ENCODE measurements around the gene GATAD2A. TPM values are rescaled to one million over a fixed set of nuclear protein-coding genes. Genes with fewer than 3 reads are reported as not detected.

The GATAD2A gene
- total RNA-seq, 1 experiment from 2014 or later: 189 TPM

DNA sequence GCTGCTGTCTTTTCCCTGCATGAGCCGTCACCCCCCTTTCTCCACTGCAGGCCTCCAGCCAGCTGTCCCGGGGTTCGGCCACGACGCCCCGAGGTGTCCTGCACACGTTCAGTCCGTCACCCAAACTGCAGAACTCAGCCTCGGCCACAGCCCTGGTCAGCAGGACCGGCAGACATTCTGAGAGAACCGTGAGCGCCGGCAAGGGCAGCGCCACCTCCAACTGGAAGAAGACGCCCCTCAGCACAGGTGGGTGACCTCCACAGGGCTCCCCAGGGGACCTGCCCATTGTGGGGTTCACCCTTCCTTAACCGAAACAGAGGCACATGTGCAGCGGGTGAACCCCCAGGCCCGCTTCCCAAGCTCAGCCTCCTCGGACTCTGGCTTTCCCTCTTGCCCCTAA, 96.8 kb downstream of the GATAD2A start:
- no peak overlapping the region for H2BK12ac ChIP-seq (ENCODE audit: insufficient read length, low read depth, low read length)
- H4K91ac ChIP-seq (ENCODE audit: insufficient read length, low read depth, low read length): no peak overlapping the region
- Mint-ChIP-seq H3K4me3 (peak overlapping the region in 1 of 2 experiments; percentile 26; a peak in 1 of 5 replicates), H3K27me3 (ENCODE audit: low read depth) (no peaks in the 10 kb centered on the region; the same call in 1 of the 2 replicates), H3K4me1 (no peaks in the 10 kb centered on the region), H3K9me3 (no peaks in the 10 kb centered on the region), H3K27ac (peak overlapping the region in 1 of 3 experiments; percentile 51; a peak in 1 of 7 replicates), H3K36me3 (ENCODE audit: insufficient read depth in 1 of 3, low read depth in 3 of 3) (peaks cover 41 to 93% (median 87%) of the 10 kb centered on the region in 3 experiments)
- no peak overlapping the region for H3K23ac ChIP-seq (ENCODE audit: insufficient read length, low read depth, low read length)
- H3K23me2 ChIP-seq (ENCODE audit: insufficient read length, low read depth, low read length, poor library complexity, severe bottlenecking): no peaks in the 10 kb centered on the region
- H3K9ac ChIP-seq (ENCODE audit: extremely low read depth, insufficient read length, low read length): no peak overlapping the region
- no peak overlapping the region for H3K18ac ChIP-seq (ENCODE audit: insufficient read length, low read depth, low read length)
- H3K27ac ChIP-seq (ENCODE audit: insufficient read length, low read depth, low read length): no peak overlapping the region
- no peak overlapping the region for H2BK5ac ChIP-seq (ENCODE audit: insufficient read length, low read length)
- no peak overlapping the region for H4K5ac ChIP-seq (ENCODE audit: insufficient read length, low read depth, low read length)
- no peaks in the 10 kb centered on the region for H3K4me1 ChIP-seq (ENCODE audit: insufficient read depth, low read length)
- no peaks in the 10 kb centered on the region for H3K27me3 ChIP-seq (ENCODE audit: insufficient read depth, low read length)
- TF ChIP-seq CTCF (conservative IDR thresholded peaks at IDR 0.05): no peak
- no peak overlapping the region for H2BK20ac ChIP-seq (ENCODE audit: low read depth, low read length, poor library complexity, severe bottlenecking)
- H3T11ph ChIP-seq (ENCODE audit: low read length): no peak overlapping the region
- H2AFZ ChIP-seq (ENCODE audit: low read length): no peak overlapping the region
- H3K79me2 ChIP-seq (ENCODE audit: insufficient read depth, low read length): no peaks in the 10 kb centered on the region
- no peak overlapping the region for H4K8ac ChIP-seq (replicated peaks; ENCODE audit: insufficient read length, low read depth, low read length)
- H3K4ac ChIP-seq (ENCODE audit: low read depth, low read length): no peak overlapping the region
- H4K20me1 ChIP-seq (ENCODE audit: control insufficient read depth, insufficient read depth, insufficient read length): no peaks in the 10 kb centered on the region
- H3K14ac ChIP-seq (ENCODE audit: insufficient read depth, low read length): no peak overlapping the region
- no peaks in the 10 kb centered on the region for H3K79me1 ChIP-seq (ENCODE audit: insufficient read depth, low read depth, low read length, poor library complexity, severe bottlenecking)
- no peak overlapping the region for H3K56ac ChIP-seq (ENCODE audit: insufficient read length, low read depth, low read length)
- DNase-seq: no peak
- H2AK5ac ChIP-seq (ENCODE audit: insufficient read length, low read length): no peak overlapping the region
- no peak overlapping the region for H2BK120ac ChIP-seq (ENCODE audit: low read depth, low read length, poor library complexity, severe bottlenecking)
- no peak overlapping the region for H2BK15ac ChIP-seq (ENCODE audit: low read depth, low read length)
- H3K9me3 ChIP-seq (ENCODE audit: control insufficient read depth, low read depth, low read length): no peaks in the 10 kb centered on the region
- no peak overlapping the region for H3K4me2 ChIP-seq (ENCODE audit: insufficient read depth, insufficient read length, low read length)
- WGBS (ENCODE audit: extremely low coverage, insufficient read length, low lambda C conversion rate): no CpG with 5 or more reads among the region's 19 CpGs
